Fibroblast of lung (primary cell): ENCODE measurements around the gene FBXO46. TPM values are rescaled to one million over a fixed set of nuclear protein-coding genes. Genes with fewer than 3 reads are reported as not detected.

Experiments used
- DNase-seq, 2 donors: peaks; one replicate each; pipeline versions ENCODE4 v3.0.0 to v3.0.0-alpha.2; 2010; ENCODE audit warnings: low read depth in 2 of 2
- H2AFZ ChIP-seq: 2 replicates; pipeline ENCODE4 v1.5.1; 2012; ENCODE audit warnings: low read length, control low read depth, inconsistent platforms
- H3K27ac ChIP-seq: 2 replicates; pipeline ENCODE4 v1.5.1; 2011; ENCODE audit warnings: low read length, control low read depth; ENCODE audit not compliant: insufficient read depth
- H3K27me3 ChIP-seq: 2 replicates; pipeline ENCODE4 v1.5.1; 2011; ENCODE audit warnings: mild to moderate bottlenecking, low read length; ENCODE audit not compliant: control insufficient read depth, insufficient read depth
- H3K36me3 ChIP-seq: 2 replicates; pipeline ENCODE4 v1.5.1; 2011; ENCODE audit warnings: low read length; ENCODE audit not compliant: control insufficient read depth, insufficient read depth
- H3K4me1 ChIP-seq: 2 replicates; pipeline ENCODE4 v1.5.1; 2011; ENCODE audit warnings: low read length; ENCODE audit not compliant: control insufficient read depth, insufficient read depth; ENCODE audit errors: extremely low read depth
- H3K4me2 ChIP-seq: 2 replicates; pipeline ENCODE4 v1.5.1; 2011; ENCODE audit warnings: low read length, control low read depth; ENCODE audit not compliant: insufficient read depth; ENCODE audit errors: extremely low read depth
- H3K4me3 ChIP-seq, 4 experiments: fragments of 200-600 bp in 1 of 4; sonication (generic) in 1 of 4; replicated peaks in 1 of 4; 2 replicates each; pipeline ENCODE4 v1.5.1; 2011 to 2016; ENCODE audit warnings: low read length in 4 of 4, low read depth in 3 of 4, mild to moderate bottlenecking in 3 of 4, control low read depth in 2 of 4, inconsistent platforms in 1 of 4, mixed read lengths in 1 of 4; ENCODE audit not compliant: insufficient read depth in 1 of 4; ENCODE audit errors: control extremely low read depth in 1 of 4
- H3K79me2 ChIP-seq: 2 replicates; pipeline ENCODE4 v1.5.1; 2012; ENCODE audit warnings: mild to moderate bottlenecking, low read length, inconsistent platforms; ENCODE audit not compliant: control insufficient read depth, insufficient read depth
- H3K9ac ChIP-seq: 2 replicates; pipeline ENCODE4 v1.5.1; 2011; ENCODE audit warnings: mild to moderate bottlenecking, low read length, control low read depth; ENCODE audit not compliant: insufficient read depth
- H3K9me3 ChIP-seq: 2 replicates; pipeline ENCODE4 v1.5.1; 2012; ENCODE audit warnings: low read depth, low read length; ENCODE audit not compliant: control insufficient read depth, insufficient read depth
- H4K20me1 ChIP-seq: 2 replicates; pipeline ENCODE4 v1.5.1; 2011; ENCODE audit warnings: low read length; ENCODE audit not compliant: control insufficient read depth, insufficient read depth; ENCODE audit errors: extremely low read depth
- EZH2 ChIP-seq: IDR thresholded peaks from 2 replicates; pipeline ENCODE4 v1.5.1; 2012; ENCODE audit warnings: low read length, control low read depth, mild to moderate bottlenecking; ENCODE audit errors: missing control alignments
- polyA plus RNA-seq, 2 donors: library from polyadenylated mRNA; depleted of rRNA in 1 of 2; stranded (reverse) in 1 of 2; unstranded in 1 of 2; fragments of >200 nt; gene quantifications; 2 replicates each; pipeline ENCODE4 v1.2.1, GENCODE V29; 2011 to 2012; ENCODE audit warnings: missing spikeins in 1 of 2
- total RNA-seq: library from RNA; depleted of rRNA; stranded (reverse); fragments of >200 nt; gene quantifications from 2 replicates; pipeline ENCODE4 v1.2.1, GENCODE V29; 2014
- TF ChIP-seq, protein P1 (sequence below), 2 donors: IDR thresholded peaks in 1 of 2; conservative IDR thresholded peaks in 1 of 2; 1 replicate in 1 of 2; 2 replicates in 1 of 2; pipeline ENCODE4 v1.5.1; 2011 to 2012; ENCODE audit warnings: low read length in 2 of 2, control low read depth in 1 of 2, inconsistent platforms in 1 of 2, low read depth in 1 of 2, mild to moderate bottlenecking in 1 of 2

The FBXO46 gene
- total and polyA plus RNA-seq, 2 donors (not counting 1 experiment from before 2014, with no cell fraction given): 2.0 to 3.3 TPM

DNA sequence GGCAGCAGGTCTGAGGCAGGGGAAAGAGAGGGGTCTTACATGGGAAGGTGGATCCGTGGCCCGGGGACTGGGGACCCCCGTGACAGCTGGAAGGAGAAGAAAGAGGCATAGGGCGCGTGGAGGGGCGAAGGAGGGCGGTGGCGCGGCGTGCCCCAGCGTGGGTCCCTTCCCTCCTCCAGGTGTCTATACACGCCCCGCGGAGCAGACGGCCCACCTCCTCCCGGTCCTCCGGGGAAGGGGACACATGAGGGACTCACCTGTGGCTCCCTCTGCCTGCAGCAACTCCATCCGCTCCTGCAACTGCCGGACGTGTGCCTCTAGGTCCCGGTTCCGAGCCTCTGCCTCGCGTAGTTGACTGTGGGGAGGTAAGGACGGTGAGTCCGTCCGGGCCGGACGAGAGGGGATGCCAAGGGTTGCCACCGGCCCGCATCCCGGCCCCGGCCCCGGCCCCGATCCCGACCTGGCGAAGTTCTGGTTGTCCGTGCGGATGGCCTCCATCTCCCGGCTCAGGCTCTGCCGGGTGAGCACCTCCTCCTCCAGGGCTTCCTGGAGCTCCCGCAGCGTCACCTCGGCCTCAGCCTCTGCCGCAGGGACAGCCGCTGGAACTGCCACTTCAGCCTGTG is 40.7 kb upstream of the FBXO46 start:
- Histone ChIP-seq H3K79me2 (peaks cover under 1% of the 10 kb centered on the region), H3K27me3 (no peaks in the 10 kb centered on the region), H2AFZ (no peak overlapping the region), H3K9ac (no peak overlapping the region), H3K36me3 (peaks cover 14% of the 10 kb centered on the region), H4K20me1 (no peaks in the 10 kb centered on the region), H3K9me3 (no peaks in the 10 kb centered on the region), H3K27ac (no peak overlapping the region), H3K4me2 (no peak overlapping the region), H3K4me1 (peaks cover 12% of the 10 kb centered on the region), H3K4me3 (no peak overlapping the region)
- no peak for DNase-seq
- no peak for TF ChIP-seq EZH2

DNA sequence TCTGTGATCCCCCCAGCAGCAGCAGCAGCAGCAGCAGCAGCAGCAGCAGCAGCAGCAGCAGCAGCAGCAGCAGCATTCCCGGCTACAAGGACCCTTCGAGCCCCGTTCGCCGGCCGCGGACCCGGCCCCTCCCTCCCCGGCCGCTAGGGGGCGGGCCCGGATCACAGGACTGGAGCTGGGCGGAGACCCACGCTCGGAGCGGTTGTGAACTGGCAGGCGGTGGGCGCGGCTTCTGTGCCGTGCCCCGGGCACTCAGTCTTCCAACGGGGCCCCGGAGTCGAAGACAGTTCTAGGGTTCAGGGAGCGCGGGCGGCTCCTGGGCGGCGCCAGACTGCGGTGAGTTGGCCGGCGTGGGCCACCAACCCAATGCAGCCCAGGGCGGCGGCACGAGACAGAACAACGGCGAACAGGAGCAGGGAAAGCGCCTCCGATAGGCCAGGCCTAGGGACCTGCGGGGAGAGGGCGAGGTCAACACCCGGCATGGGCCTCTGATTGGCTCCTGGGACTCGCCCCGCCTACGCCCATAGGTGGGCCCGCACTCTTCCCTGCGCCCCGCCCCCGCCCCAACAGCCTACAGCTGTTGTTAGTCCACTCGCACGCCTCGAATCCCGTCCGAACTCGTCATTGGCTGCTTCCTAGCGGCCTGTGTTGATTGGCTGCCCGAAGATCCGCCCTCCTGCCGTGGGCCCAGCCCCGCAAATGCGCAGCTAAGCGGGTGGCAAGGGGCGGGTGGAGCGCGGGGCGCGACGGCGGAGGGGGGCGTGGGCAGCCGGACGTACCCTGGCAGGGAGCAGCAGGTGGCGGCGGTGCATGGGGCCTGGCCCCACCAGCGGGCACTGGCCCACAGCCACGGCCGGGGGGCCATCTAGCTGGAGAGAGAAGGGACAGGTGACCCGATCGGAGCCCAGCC is 39.8 kb upstream of the FBXO46 start:
- Histone ChIP-seq H3K36me3 (peaks cover 14% of the 10 kb centered on the region), H3K9me3 (no peaks in the 10 kb centered on the region), H3K79me2 (peaks cover 4% of the 10 kb centered on the region), H3K4me2 (peak overlapping the region; percentile 96), H3K4me1 (peaks cover 18% of the 10 kb centered on the region), H2AFZ (no peak overlapping the region), H3K27ac (peak overlapping the region; percentile 80), H4K20me1 (no peaks in the 10 kb centered on the region), H3K9ac (peak overlapping the region; percentile 50), H3K27me3 (no peaks in the 10 kb centered on the region), H3K4me3 (peak overlapping the region; percentile 48 to 68 (median 60))
- peak; percentile 98 for DNase-seq
- TF ChIP-seq, protein P1, sequence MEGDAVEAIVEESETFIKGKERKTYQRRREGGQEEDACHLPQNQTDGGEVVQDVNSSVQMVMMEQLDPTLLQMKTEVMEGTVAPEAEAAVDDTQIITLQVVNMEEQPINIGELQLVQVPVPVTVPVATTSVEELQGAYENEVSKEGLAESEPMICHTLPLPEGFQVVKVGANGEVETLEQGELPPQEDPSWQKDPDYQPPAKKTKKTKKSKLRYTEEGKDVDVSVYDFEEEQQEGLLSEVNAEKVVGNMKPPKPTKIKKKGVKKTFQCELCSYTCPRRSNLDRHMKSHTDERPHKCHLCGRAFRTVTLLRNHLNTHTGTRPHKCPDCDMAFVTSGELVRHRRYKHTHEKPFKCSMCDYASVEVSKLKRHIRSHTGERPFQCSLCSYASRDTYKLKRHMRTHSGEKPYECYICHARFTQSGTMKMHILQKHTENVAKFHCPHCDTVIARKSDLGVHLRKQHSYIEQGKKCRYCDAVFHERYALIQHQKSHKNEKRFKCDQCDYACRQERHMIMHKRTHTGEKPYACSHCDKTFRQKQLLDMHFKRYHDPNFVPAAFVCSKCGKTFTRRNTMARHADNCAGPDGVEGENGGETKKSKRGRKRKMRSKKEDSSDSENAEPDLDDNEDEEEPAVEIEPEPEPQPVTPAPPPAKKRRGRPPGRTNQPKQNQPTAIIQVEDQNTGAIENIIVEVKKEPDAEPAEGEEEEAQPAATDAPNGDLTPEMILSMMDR (conservative IDR thresholded peaks at IDR 0.05 in 1 of 2, IDR thresholded peaks at IDR 0.05 in 1 of 2; ENCODE audit: low read depth in 1 of 2, low read length in 2 of 2): peak; percentile 63 to 66
- TF ChIP-seq EZH2: no peak

DNA sequence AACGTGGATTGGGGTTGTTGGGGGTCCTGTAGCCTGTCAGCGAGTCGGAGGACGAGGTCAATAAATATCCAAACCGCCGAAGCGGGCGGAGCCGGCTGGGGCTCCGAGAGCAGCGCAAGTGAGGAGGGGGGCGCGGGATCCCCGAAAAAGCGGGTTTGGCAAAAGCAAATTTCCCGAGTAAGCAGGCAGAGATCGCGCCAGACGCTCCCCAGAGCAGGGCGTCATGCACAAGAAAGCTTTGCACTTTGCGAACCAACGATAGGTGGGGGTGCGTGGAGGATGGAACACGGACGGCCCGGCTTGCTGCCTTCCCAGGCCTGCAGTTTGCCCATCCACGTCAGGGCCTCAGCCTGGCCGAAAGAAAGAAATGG is 39.1 kb upstream of the FBXO46 start:
- H3K4me3 ChIP-seq: peak overlapping the region; percentile 48 to 68 (median 60)
- peaks cover 20% of the 10 kb centered on the region for H3K4me1 ChIP-seq
- H4K20me1 ChIP-seq: no peaks in the 10 kb centered on the region
- peaks cover 4% of the 10 kb centered on the region for H3K79me2 ChIP-seq
- H3K9ac ChIP-seq: peak overlapping the region; percentile 50
- no peaks in the 10 kb centered on the region for H3K9me3 ChIP-seq
- DNase-seq: no peak
- H3K4me2 ChIP-seq: peak overlapping the region; percentile 96
- TF ChIP-seq, protein P1 (conservative IDR thresholded peaks at IDR 0.05 in 1 of 2, IDR thresholded peaks at IDR 0.05 in 1 of 2; ENCODE audit: low read depth in 1 of 2, low read length in 2 of 2): no peak
- no peak for TF ChIP-seq EZH2
- H3K27me3 ChIP-seq: no peaks in the 10 kb centered on the region
- H3K36me3 ChIP-seq: peaks cover 16% of the 10 kb centered on the region
- no peak overlapping the region for H2AFZ ChIP-seq
- H3K27ac ChIP-seq: peak overlapping the region; percentile 80
